Fibroblast of skin of right quadriceps (primary cell): ENCODE data around the gene ZNF236.

Source experiments
- DNase-seq: peaks from one replicate; pipeline ENCODE4 v3.0.0-alpha.2; 2013

ZNF236 gene

DNA sequence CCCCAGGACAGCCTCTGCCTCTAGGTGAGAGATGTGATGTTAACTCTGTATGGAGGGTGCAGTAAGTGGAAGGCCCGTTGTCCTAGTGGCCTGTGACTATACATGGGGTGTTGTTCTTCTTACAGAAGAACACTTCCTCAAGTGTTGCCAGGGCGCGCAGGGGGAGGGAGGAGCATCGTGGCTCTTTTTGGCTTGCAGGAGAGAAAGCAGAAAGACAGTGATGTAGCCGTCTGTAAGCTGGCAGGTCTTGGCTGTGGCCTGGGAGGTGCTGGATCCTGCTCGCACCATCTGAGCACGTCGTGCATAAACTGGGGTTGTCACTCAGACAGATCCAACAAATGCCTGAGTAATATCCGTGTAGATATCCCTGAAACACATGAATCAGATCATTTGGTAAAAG, 44.3 kb downstream of the ZNF236 start:
- no peak for DNase-seq

DNA sequence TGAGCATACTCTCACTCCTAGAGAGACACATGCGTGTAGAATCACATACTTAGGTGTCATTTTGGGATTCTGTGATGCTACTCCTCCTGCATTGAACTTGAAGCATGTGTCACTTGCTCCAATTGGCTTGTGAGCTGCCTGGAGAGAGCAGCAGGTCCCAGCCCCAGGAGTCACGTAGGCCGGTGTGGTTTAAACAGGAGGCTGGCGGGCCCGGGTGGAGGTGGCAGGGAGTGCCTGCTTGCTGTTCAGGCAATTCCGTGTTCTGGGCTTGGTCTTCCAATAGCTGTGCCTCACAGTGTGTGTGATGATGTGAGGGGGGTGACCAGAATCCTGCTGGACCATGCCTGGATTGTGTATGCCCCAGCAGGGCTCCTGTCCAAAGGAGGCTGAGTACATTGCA, 51.0 kb downstream of the ZNF236 start:
- no peak for DNase-seq

DNA sequence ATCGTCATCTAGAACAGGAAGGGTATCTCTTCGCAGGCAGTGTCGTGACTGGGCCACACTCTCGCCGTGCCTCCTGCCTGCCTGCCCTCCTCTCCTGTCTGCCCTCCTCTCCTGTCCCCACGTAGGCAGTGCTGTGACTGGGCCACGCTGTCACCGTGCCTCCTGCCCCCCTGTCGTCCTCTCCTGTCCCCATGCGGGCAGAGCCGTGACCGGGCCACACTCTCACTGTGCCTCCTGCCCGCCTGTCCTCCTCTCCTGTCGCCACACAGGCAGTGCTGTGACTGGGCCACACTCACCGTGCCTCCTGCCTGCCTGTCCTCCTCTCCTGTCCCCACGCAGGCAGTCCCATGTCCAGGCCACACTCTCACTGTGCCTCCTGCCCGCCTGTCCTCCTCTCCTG, 51.4 kb downstream of the ZNF236 start:
- DNase-seq: no peak

DNA sequence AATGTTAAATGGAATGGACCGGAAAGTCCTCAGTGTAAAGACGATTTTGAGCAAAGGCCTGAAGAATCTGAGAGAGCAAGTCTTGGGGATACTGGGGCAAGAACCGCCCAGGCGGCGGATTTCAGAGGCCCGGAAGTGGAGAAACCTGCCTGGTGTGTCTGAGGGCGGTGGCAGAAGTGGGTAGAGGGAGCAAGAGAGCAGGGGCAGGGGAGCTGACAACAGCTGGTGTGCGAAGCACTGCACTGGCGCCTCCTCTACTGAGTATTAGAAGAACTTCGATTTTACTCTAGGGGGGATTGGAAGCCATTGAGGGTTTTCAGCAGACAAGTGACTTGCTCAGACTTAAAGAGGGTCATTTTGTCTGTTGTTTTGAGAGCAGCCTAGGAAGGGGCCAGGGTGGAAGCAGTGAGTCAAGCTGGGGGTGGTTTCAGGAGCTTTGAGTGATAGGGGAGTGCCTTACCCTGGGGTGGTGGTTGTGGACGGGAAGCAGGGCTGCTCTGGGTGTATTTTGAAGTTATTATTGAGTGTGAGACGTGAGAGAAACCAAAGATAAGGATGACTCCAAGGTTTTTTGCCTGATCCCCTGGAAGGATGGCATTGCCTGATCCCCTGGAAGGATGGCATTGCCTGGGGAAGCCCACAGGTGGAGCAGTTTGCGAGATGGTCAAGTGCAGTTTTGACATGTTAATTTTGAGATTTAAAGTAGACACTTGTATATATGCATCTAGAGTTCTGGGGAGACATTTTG, 52.5 kb downstream of the ZNF236 start:
- no peak for DNase-seq

DNA sequence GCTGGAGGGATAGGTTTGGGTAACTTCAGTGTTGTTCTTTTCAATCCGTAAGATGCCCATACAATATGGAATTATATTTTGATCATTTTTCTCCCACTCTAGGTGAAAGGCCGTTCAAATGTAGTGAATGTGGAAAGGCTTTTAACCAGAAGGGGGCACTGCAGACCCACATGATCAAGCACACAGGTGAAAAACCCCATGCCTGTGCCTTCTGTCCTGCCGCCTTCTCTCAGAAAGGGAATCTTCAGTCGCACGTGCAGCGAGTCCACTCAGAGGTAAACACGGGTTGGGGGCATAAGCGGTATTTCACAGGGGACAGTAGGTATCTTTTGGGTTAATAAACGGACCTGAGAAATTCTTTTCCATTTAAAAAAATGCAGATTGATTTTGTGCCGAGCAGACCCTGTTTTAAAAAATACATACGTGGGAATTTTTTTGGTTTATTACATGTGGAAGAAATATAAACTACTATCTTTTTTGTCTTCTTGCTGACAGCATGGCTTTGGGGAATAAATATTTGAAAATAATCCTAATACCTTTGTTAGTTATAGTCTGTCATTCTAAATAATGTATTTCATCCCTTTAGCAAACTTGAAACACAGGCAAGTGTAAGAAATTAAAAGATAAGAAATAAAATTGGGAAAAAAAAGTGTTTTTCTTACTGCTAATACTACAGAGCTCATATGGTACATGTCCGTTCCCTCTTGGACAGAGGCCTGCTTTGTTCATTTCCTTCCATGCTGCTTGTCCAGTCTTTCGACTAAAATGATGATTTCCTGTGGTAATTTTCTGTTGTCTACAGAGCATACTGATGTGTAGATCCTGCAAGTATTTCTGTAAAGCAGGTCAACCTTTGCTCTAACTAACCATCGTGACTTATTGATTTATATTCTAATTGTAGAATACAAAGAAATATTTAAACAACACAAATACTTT, 53.3 kb downstream of the ZNF236 start:
- peak; percentile 3 for DNase-seq

DNA sequence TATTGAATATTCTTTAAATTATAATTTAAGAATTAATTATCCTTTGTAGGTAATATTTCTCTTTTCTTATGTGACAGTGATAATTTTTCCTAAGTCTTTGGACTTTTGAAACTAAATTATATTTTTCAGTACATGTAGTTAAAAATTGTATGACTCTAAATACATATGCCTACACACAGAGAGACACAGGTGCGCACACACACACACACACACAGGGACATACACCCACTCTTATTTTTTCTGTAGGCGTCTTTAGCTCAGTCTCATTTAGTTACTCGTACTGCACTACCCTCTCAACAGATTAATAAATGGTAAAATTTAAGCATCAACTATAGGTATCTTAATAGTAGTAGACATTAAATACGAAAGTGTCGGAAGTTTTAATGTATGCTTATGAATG, 56.1 kb downstream of the ZNF236 start:
- DNase-seq: no peak

DNA sequence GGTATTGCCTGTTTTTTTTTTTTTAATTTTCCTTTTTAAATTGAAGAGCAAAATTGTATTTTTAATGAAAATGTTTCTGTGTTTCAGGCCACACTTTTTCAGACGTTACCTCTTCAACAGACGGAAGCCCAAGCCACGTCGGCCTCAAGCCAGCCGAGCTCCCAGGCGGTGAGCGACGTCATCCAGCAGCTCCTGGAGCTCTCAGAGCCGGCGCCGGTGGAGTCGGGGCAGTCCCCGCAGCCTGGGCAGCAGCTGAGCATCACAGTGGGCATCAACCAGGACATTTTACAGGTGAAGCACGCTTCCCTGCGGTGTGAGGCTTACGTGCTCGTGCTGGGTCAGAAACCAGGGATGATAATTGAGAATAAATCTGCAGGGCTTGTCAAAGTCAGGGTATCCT, 57.7 kb downstream of the ZNF236 start:
- no peak for DNase-seq

DNA sequence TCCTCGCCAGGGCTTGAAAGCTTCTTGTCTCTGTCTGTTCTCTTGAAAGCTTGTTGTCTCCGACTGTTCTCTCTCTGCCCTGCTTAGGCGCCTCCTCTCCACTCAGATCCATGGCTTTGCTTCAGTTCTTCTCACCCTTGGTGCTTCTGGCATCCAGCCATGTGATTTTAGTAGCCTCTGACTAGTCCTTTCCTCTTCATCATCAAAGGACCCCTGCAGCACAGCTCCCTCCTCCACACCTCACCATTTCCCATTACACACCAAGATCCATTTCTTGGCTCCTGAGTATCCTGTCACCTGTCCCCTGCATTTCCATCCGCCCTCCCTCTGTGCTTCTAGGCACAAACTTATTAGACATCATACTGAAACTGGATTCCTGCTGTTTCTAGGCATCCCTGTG, 59.4 kb downstream of the ZNF236 start:
- peak; percentile 9 for DNase-seq

DNA sequence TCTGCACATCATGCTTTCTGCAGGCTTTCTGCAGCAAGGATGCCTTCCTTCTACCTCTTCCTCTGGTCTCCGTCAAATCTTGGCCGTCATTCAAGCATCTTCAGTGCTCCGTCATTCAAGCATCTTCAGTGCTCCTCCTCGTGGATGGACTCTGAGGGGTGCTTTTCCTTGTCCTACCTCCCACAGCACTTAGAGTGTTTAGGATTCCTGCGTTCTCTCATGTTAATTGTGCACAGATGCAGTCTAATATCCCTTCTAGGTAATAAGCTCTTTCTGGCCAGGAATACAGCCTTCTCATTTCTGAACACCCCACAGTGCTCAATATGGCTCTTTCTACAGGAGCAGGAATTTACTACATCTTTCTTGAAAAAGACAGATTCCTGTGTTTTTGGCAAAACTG, 59.8 kb downstream of the ZNF236 start:
- DNase-seq: no peak

DNA sequence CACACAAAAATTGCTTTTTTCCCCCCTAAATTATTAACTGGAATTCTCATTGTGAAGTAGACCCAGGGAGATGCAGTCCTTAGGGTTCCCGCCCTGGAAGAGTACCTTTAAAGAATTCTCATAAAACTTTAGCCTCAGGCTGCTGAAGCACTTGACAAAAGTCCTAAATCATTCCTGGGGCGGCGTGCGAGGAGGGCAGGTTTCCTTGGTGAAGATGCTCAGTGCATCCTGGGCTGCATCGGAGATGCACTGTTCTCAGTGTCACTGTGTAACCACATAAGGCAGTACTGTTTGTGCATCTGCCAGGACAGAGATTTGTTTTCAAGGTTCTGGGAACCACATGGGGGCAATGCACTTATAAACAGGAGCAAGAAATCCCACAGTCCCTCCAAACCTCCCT, 62.6 kb downstream of the ZNF236 start:
- no peak for DNase-seq

DNA sequence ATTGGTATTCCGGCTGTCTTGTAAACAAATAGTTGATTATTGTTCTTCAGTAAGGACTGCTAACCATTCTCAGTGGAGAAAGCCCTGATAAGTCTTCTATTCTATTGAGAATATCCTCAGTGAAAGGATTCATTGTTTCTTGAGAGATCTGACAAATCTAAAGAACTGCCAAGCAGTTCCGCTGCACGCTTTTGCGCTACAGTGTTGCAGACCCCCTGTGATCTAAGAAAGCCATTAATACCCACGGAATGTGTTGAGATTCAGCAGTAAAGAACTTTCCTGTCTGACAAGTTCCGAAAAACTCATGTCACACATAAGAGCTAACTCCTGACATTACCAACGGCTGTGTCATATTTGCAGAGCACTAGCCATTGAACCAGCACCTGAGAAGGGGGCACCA, 63.8 kb downstream of the ZNF236 start:
- DNase-seq: no peak

DNA sequence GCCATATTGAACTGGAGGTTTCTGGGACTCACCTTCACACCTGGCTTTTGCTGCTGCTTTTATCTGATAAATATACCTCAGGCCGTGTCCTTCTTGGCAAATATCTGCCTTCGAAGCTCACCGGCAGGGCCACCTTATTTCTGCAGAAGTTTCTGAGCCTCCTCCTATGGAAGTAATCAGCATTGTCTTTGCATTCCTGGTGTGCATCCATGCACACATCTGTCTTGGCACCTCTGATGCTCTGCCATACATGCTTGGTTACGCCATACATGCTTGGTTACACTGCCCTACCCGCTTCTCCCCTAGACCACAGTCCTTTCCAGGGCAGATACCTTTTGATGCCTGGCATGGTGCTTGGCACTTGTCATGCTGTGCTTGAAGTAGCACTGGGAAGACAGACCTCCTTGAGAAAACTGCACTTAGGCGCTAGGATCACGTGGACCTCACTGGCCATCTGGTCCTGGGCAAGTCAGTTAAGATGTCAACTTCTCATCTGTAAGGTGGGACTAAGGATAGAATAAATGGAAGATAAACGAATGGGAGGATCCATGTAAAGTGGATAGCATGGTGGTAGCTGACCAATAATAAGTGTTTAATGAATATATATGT, 66.8 kb downstream of the ZNF236 start:
- DNase-seq: no peak

DNA sequence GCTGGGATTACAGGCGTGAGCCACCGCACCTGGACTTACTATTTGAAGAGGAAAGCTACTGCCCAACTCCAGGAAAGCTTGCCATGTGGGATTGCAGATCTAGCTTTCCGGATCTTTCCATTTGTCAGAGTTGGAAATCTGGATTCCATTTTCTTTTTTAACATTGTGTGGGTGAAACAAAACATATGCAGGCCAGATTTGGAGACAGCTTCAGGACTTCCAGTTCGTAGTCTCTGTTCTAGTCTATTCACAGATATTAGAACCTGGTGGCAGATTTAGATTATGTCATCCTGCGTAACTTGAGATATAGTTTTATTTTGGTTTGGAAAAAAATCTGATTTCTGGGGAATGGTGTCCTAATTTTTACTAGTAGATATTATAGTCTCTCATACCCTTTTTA, 70.5 kb downstream of the ZNF236 start:
- peak; percentile 8 for DNase-seq

DNA sequence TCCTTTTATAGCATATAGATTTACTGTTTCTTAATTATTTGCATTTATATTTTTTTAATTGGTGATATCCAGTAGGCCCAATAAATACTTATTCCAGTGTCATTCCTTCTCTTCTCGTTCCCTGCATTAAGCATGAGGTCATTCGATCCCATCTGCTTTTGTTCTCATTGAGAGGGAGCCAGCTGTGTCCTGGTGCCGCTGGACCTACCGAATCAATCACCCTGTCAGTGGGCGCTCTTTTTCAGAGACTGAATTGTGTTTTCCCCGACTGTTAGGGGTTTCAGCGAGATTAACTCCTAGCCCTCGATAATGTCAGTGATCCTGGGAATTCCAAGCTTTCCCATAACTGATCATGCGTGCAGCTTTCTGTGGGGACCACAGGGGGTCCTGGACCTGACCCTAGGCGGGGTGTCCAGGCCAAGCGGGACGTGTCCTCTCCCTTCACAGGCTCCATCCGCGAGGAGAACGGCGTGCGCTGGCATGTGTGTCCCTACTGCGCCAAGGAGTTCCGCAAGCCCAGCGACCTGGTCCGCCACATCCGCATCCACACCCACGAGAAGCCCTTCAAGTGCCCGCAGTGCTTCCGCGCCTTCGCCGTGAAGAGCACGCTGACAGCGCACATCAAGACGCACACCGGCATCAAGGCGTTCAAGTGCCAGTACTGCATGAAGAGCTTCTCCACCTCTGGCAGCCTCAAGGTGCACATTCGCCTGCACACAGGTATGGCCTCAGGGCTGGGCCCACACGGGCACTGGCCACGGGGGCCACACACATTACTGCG, 72.4 kb downstream of the ZNF236 start:
- DNase-seq: no peak

DNA sequence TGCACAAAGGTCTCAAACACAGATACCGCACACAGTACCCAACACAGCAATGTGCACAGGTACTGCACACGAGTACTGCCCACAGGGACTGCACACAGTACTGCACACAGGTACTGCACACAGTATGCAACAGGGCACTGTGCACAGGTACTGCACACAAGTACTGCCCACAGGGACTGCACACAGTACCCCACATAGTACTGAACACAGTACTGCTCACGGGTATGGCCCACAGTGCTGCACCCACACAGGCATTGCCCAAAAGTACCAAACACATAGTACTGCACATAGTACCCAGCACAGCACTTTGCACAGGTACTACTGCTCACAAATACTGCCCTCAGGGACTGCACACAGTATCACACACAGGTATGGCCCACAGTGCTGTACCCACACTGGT, 73.1 kb downstream of the ZNF236 start:
- no peak for DNase-seq

DNA sequence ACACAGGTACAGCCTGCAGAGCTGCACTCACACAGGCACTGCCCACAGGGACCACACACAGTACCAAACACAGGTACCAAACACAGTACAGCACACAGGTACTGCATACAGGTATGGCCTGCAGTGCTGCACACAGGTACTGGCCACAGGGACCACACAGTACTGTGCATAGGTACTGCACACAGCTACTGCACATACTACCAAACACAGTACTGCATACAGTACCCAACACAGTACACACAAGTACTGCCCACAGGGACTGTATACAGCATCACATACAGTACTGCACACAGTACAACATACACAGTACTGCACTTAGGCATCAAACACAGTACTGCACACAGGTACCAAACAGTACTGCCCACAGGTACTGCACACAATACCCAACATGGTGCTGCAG, 74.3 kb downstream of the ZNF236 start:
- DNase-seq: no peak

DNA sequence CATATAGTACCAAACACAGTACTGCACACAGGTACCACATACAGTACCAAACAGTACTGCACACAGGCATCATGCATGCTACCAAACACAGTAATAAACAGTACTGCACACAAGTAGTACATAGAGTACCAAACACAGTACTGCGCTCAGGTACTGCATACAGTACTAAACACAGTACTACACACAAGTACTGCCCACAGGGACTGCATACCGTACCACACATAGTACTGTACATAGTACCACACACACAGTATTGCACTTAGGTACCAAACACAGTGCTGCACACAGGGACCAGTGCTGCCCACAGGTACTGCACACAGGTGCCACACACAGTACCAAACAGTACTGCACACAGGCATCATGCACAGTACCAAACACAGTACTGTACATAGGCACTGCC, 74.9 kb downstream of the ZNF236 start:
- no peak for DNase-seq

DNA sequence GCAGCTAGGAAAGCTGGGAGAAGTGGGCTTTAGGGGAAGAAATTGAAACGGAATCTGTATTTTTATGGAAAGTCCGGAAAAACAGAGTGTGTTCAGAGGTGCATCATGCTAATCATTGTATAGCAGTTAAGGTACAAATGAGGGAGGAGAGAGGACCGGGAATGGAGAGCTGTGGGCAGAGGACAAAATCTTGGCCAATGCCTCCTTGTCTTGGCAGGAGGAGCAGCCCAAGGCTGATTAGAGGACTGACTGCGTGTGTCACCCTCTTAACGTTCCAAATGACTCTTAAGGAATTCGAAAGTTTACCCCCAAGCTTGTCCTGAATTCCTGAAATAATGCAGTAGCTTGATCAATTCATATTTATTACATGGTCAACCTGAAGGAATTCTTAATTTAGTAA, 81.0 kb downstream of the ZNF236 start:
- DNase-seq: no peak

DNA sequence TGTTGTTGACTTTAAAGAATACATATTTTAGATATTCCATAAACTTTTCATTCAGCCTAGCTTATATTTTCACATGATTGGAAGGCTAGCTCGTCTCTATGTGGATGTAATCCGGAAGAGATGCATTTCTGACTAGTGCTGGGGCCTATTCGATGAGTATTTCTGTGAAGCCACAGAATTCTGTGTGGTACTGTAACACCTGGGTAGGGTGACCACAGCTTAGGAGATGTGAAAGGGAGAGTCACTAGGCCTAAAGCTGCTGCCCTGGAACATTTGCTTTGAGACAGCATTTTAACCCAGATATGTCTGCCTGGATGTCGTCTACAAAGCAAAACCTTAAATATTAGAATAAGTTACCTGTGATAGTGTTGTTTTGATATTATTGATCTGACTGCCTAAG, 83.5 kb downstream of the ZNF236 start:
- DNase-seq: no peak

DNA sequence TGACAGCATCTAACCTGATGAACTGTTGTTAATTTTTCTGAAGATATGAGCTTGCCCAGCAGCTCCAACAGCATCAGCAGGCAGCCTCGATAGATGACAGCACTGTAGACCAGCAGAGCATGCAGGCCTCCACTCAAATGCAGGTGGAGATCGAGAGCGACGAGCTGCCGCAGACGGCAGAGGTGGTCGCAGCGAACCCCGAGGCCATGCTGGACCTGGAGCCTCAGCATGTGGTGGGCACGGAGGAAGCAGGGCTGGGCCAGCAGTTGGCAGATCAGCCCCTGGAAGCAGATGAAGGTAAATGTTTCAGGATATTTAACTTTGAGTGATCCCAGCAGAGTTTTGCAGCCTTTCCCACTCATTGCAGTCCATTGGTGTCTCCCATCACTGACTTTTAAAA, 85.9 kb downstream of the ZNF236 start:
- DNase-seq: no peak

DNA sequence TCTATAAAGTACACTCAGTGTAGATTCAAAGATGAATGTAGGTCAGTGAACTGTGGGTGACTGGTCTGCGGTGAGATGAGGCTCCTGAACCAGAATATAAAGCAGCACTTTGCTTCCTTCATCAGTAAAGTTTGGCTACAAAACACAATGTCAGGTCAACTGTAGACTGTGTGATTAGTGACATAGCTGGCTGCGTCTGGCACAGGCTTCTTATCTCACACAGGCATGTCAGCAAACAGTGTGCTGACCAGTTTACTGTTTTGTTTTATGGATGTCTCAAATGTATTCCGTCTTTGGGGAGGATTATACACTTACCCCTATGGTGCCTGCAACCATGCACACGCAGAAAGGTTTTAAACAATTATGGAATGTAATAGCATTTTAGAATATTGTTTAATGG, 87.1 kb downstream of the ZNF236 start:
- DNase-seq: no peak

DNA sequence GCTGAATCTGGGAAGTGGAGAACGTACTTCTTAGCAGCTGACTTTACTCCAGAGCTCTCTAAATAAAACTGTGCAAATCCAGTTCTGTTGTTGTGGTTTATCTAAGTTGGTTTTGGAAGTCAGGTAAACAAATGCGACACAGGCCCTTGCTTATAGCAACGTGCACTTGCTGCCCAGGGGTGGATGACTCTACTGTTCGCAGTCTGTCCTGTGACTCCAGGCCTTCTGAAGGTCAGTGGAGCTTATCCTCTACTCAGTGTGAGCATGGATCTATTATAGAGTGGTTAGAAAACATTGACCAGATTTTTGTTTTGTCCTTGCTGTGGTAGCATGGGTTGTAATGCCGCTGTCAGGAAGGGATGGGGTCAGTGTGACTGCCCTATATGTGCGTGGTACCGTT, 89.1 kb downstream of the ZNF236 start:
- DNase-seq: no peak

DNA sequence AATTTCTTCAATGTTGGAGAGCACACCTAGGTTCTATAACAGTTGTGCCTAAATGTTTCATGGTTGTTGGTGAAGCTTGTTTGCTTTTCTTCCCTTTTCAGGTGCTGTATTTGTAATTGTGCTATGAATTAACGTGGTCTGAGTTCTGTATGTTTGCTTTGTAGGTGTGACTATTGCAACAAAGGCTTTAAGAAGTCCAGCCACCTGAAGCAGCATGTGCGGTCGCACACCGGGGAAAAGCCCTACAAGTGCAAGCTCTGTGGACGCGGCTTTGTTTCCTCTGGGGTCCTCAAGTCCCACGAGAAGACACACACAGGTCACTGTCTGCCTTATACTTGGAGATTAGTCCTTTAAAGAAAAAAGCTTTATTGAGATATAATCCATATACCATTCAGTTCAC, 91.2 kb downstream of the ZNF236 start:
- no peak for DNase-seq
